ENCODE measurements around the gene LFNG. TPM values are rescaled to one million over a fixed set of nuclear protein-coding genes. Genes with fewer than 3 reads are reported as not detected.

Gene LFNG
- total RNA-seq, 2 donors from 2014 or later, result 61.4 to 105 TPM

GRCh38 chr7:2575046-2575732 is 55.6 kb downstream of the LFNG start:
- Histone ChIP-seq H3K9ac (ENCODE audit: low read depth in 2 of 2, low read length in 2 of 2) (no peak overlapping the region), H3K27ac (no peak overlapping the region), H3K27me3 (no peaks in the 10 kb centered on the region), H3K9me3 (no peaks in the 10 kb centered on the region), H3K4me3 (no peak overlapping the region), H3K36me3 (no peaks in the 10 kb centered on the region), H3K4me1 (no peaks in the 10 kb centered on the region)
- TF ChIP-seq CTCF (IDR thresholded peaks at IDR 0.05), result no peak
- intact Hi-C loops (cut with DNase I), result no loop called here
- no peak for DNase-seq

GRCh38 chr7:2575733-2576340 is 56.3 kb downstream of the LFNG start:
- no peak for DNase-seq
- no peak overlapping the region for H3K4me3 ChIP-seq
- no peaks in the 10 kb centered on the region for H3K4me1 ChIP-seq
- no peak overlapping the region for H3K27ac ChIP-seq
- no peaks in the 10 kb centered on the region for H3K27me3 ChIP-seq
- no peak overlapping the region for H3K9ac ChIP-seq (ENCODE audit: low read depth in 2 of 2, low read length in 2 of 2)
- no peaks in the 10 kb centered on the region for H3K9me3 ChIP-seq
- no peaks in the 10 kb centered on the region for H3K36me3 ChIP-seq
- intact Hi-C loops (cut with DNase I), result no loop called here
- no peak for TF ChIP-seq CTCF (IDR thresholded peaks at IDR 0.05)

- Histone ChIP-seq H3K9ac (ENCODE audit: low read depth in 2 of 2, low read length in 2 of 2) (no peak overlapping the region), H3K4me1 (no peaks in the 10 kb centered on the region), H3K4me3 (no peak overlapping the region), H3K27me3 (no peaks in the 10 kb centered on the region), H3K9me3 (no peaks in the 10 kb centered on the region), H3K36me3 (no peaks in the 10 kb centered on the region), H3K27ac (no peak overlapping the region)
- no peak for TF ChIP-seq CTCF (IDR thresholded peaks at IDR 0.05)
- intact Hi-C loops (cut with DNase I), result no loop called here
- no peak for DNase-seq
These were observed 57.3 kb downstream of the LFNG start for GRCh38 chr7:2576742-2577491.

Small RNA genes lying within 50 kb of the gene (microRNA-seq; reads per million reads assigned to microRNA genes)
- not detected for gene MIR4648

Other genes starting within 250 kb of the LFNG start
- 10 to 100 TPM; 22.4 to 36.7 TPM for gene SNX8, start 205.3 kb upstream of the LFNG start, total RNA-seq
- gene EIF3B, start 164.9 kb upstream of the LFNG start, total RNA-seq, result 100 to 1,000 TPM in 1 of 2 donors, 10 to 100 TPM in 1; 94.4 to 180 TPM
- 1 to 10 TPM; 8.7 to 8.8 TPM for gene CHST12, start 116.2 kb upstream of the LFNG start, total RNA-seq
- gene GRIFIN, start 43.4 kb upstream of the LFNG start, total RNA-seq, result not detected
- gene BRAT1, start 35.8 kb downstream of the LFNG start, total RNA-seq, result 10 to 100 TPM; 19.3 to 40.0 TPM
- 10 to 100 TPM; 23.2 to 36.3 TPM for gene IQCE, start 39.2 kb downstream of the LFNG start, total RNA-seq
- gene TTYH3, start 112.2 kb downstream of the LFNG start, total RNA-seq, result 10 to 100 TPM; 50.0 to 59.5 TPM
- under 1 TPM in 1 of 2 donors, not detected in 1; 0.08 TPM for gene AMZ1, start 168.4 kb downstream of the LFNG start, total RNA-seq